Progenitor cell of endocrine pancreas (in vitro differentiated cells): ENCODE results near the gene TRPM2. TPM values are rescaled to one million over a fixed set of nuclear protein-coding genes. Genes with fewer than 3 reads are reported as not detected.

ENCODE experiments used
- DNase-seq: peaks from one replicate; pipeline ENCODE4 v3.0.0; 2021; ENCODE audit warnings: low spot score; ENCODE audit not compliant: unreplicated experiment
- H3K27ac Mint-ChIP-seq: 2 replicates; pipeline ENCODE4 v1.8.0; 2021; ENCODE audit warnings: mild to moderate bottlenecking, moderate library complexity, mixed read lengths
- H3K27me3 Mint-ChIP-seq: 2 replicates; pipeline ENCODE4 v1.8.0; 2021; ENCODE audit warnings: mixed read lengths
- H3K36me3 Mint-ChIP-seq: 2 replicates; pipeline ENCODE4 v1.8.0; 2022; ENCODE audit warnings: mixed read lengths; ENCODE audit not compliant: insufficient read depth
- H3K4me1 Mint-ChIP-seq: 2 replicates; pipeline ENCODE4 v1.8.0; 2021; ENCODE audit warnings: low read depth, mixed read lengths
- H3K4me3 Mint-ChIP-seq: 2 replicates; pipeline ENCODE4 v1.8.0; 2021; ENCODE audit warnings: low read depth, mild to moderate bottlenecking, moderate library complexity, mixed read lengths
- H3K9me3 Mint-ChIP-seq: 2 replicates; pipeline ENCODE4 v1.8.0; 2021; ENCODE audit warnings: low read depth, mixed read lengths
- CTCF ChIP-seq: fragments of 200-600 bp; sonication (generic); IDR thresholded peaks from one replicate; pipeline ENCODE4 v1.5.0; 2021; ENCODE audit warnings: antibody characterized with exemption, mild to moderate bottlenecking; ENCODE audit not compliant: unreplicated experiment
- total RNA-seq: library from RNA; stranded (reverse); gene quantifications from 2 replicates; pipeline ENCODE4 v1.2.1, GENCODE V29; 2021

TRPM2 gene
- total RNA-seq, 1 donor from 2014 or later: 0.17 TPM

GRCh38 chr21:44384968-44385367 is 31.5 kb downstream of the TRPM2 start:
- no peak for TF ChIP-seq CTCF
- DNase-seq: no peak
- peaks cover 12% of the 10 kb centered on the region for H3K27me3 Mint-ChIP-seq
- no peak overlapping the region for H3K4me3 Mint-ChIP-seq
- peaks cover 24% of the 10 kb centered on the region for H3K9me3 Mint-ChIP-seq
- no peaks in the 10 kb centered on the region for H3K4me1 Mint-ChIP-seq
- no peak overlapping the region for H3K27ac Mint-ChIP-seq
- H3K36me3 Mint-ChIP-seq: no peaks in the 10 kb centered on the region

DNA sequence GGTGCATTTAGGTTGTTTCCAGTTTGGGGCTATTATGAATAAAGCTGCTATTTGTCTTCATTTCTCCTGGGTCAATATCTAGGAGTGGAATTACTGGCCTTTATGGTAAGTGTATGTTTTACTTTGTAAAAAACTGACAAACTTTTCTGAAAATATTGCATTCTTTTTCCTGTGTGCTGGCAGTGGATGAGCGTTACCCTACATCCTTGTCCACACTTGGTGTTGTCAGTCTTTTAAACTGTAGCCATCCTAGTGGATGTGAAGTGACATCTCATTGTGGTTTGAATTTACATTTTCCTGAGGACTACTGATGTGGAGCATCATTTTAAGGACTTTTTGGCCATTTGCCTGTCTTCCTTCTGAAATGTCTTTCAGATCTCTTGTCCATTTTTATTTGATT is 35.9 kb downstream of the TRPM2 start:
- Mint-ChIP-seq H3K36me3 (no peaks in the 10 kb centered on the region), H3K9me3 (peaks cover 19% of the 10 kb centered on the region), H3K27ac (no peak overlapping the region), H3K27me3 (no peaks in the 10 kb centered on the region), H3K4me1 (peaks cover 2% of the 10 kb centered on the region), H3K4me3 (no peak overlapping the region)
- DNase-seq: no peak
- no peak for TF ChIP-seq CTCF

DNA sequence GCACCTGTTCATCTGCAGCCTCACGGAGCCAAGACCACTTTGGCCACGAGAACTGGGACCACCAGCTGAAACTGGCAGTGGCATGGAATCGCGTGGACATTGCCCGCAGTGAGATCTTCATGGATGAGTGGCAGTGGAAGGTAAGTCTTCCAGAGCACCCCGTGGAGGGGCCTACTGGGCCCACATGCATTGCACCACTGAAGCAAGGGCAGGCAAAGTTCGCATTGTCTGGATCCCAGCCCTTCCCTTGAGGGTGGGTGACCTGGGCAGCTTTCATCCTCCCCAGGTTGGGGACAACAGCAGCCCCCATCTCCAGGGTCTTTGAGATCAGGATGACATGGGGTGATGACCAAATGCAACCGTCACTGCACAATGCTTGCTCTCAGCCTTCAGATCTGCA is 37.5 kb downstream of the TRPM2 start:
- Mint-ChIP-seq H3K27ac (no peak overlapping the region), H3K4me3 (no peak overlapping the region), H3K9me3 (peaks cover 4% of the 10 kb centered on the region), H3K4me1 (peaks cover 2% of the 10 kb centered on the region), H3K27me3 (no peaks in the 10 kb centered on the region), H3K36me3 (no peaks in the 10 kb centered on the region)
- no peak for TF ChIP-seq CTCF
- DNase-seq: no peak

DNA sequence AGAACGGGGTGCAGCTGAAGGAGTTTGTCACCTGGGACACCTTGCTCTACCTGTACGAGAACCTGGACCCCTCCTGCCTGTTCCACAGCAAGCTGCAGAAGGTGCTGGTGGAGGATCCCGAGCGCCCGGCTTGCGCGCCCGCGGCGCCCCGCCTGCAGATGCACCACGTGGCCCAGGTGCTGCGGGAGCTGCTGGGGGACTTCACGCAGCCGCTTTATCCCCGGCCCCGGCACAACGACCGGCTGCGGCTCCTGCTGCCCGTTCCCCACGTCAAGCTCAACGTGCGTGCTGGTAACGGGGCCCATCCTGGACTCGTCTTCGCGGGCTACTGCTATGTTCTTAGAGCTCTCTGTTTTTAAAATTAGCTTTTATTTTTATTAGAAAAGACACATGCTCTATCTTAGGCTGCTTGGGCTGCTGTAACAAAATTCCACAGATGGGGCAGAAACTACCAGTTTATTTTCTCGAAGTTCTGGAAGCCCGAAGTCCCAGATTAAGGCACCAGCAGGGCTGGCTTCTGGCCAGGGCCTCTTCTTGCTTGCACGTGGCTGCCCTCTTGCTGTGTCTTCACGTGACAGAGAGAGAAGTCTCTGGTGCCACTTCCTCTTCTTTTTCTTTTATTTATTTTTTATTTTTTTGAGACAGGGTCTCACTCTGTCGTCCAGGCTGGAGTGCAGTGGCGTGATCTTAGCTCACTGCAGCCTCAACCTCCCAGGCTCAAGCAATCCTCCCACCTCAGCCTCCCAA is 38.1 kb downstream of the TRPM2 start:
- Mint-ChIP-seq H3K9me3 (peaks cover under 1% of the 10 kb centered on the region), H3K27ac (no peak overlapping the region), H3K36me3 (no peaks in the 10 kb centered on the region), H3K27me3 (no peaks in the 10 kb centered on the region), H3K4me3 (no peak overlapping the region), H3K4me1 (peaks cover 2% of the 10 kb centered on the region)
- DNase-seq: no peak
- no peak for TF ChIP-seq CTCF

GRCh38 chr21:44392185-44392584 is 38.8 kb downstream of the TRPM2 start:
- no peak for TF ChIP-seq CTCF
- H3K4me1 Mint-ChIP-seq: peaks cover 2% of the 10 kb centered on the region
- no peaks in the 10 kb centered on the region for H3K9me3 Mint-ChIP-seq

More at GRCh38 chr21:44392185-44392584, 38.8 kb downstream of the TRPM2 start:
- H3K27me3 Mint-ChIP-seq: no peaks in the 10 kb centered on the region
- no peak overlapping the region for H3K4me3 Mint-ChIP-seq
- H3K27ac Mint-ChIP-seq: no peak overlapping the region
- DNase-seq: no peak
- no peaks in the 10 kb centered on the region for H3K36me3 Mint-ChIP-seq
